CD14-positive monocyte (primary cell): Measurements from ENCODE around the gene BCL2. TPM values are rescaled to one million over a fixed set of nuclear protein-coding genes. Genes with fewer than 3 reads are reported as not detected.

Experiments used
- DNase-seq, 3 donors: peaks; one replicate each; pipeline ENCODE4 v3.0.0-alpha.2; 2011 to 2022
- H2AFZ ChIP-seq: 2 replicates; pipeline ENCODE4 v1.6.0; 2012; ENCODE audit warnings: mild to moderate bottlenecking, low read depth, low read length, inconsistent platforms; ENCODE audit not compliant: insufficient read depth, poor library complexity, severe bottlenecking
- H3K27ac ChIP-seq, 2 donors: 1 replicate in 1 of 2; 2 replicates in 1 of 2; pipeline ENCODE4 v1.5.1; 2012 to 2013; ENCODE audit warnings: low read length in 2 of 2, control low read depth in 1 of 2, inconsistent platforms in 1 of 2, low read depth in 1 of 2, mild to moderate bottlenecking in 1 of 2
- H3K27me3 ChIP-seq, 2 donors: one replicate each; pipeline versions ENCODE4 v1.6.0 to v1.6.1; 2011 to 2013; ENCODE audit warnings: low read length in 2 of 2; ENCODE audit not compliant: control insufficient read depth in 2 of 2, insufficient read depth in 2 of 2
- H3K36me3 ChIP-seq, 2 donors: replicated peaks in 1 of 2; 1 replicate in 1 of 2; 2 replicates in 1 of 2; pipeline versions ENCODE4 v1.5.1 to v1.6.1; 2012 to 2013; ENCODE audit warnings: low read length in 2 of 2, control low read depth in 1 of 2, inconsistent platforms in 1 of 2, mild to moderate bottlenecking in 1 of 2; ENCODE audit not compliant: insufficient read depth in 2 of 2, control insufficient read depth in 1 of 2
- H3K4me1 ChIP-seq, 2 donors: 1 replicate in 1 of 2; 2 replicates in 1 of 2; pipeline versions ENCODE4 v1.5.1 to v1.6.1; 2012 to 2013; ENCODE audit warnings: low read length in 2 of 2, control low read depth in 1 of 2, inconsistent platforms in 1 of 2, mild to moderate bottlenecking in 1 of 2, moderate library complexity in 1 of 2; ENCODE audit not compliant: insufficient read depth in 2 of 2, control insufficient read depth in 1 of 2
- H3K4me2 ChIP-seq: replicated peaks from 2 replicates; pipeline ENCODE3; 2012; ENCODE audit warnings: low read length, moderate library complexity, mild to moderate bottlenecking; ENCODE audit not compliant: poor library complexity, severe bottlenecking; ENCODE audit errors: extremely low read depth
- H3K4me3 ChIP-seq, 3 experiments: fragments of 200-600 bp in 1 of 3; sonication (generic) in 1 of 3; replicated peaks in 1 of 3; 1 replicate in 2 of 3; 2 replicates in 1 of 3; pipeline ENCODE4 v1.5.1; 2011 to 2013; ENCODE audit warnings: low read length in 3 of 3, mild to moderate bottlenecking in 3 of 3, control low read depth in 2 of 3, low read depth in 2 of 3, inconsistent platforms in 1 of 3, moderate library complexity in 1 of 3
- H3K79me2 ChIP-seq: 2 replicates; pipeline ENCODE4 v1.6.0; 2012; ENCODE audit warnings: mild to moderate bottlenecking, control low read depth, inconsistent platforms, low read length, moderate library complexity; ENCODE audit not compliant: insufficient read depth
- H3K9ac ChIP-seq: 2 replicates; pipeline ENCODE4 v1.6.0; 2017; ENCODE audit warnings: low read length, mild to moderate bottlenecking; ENCODE audit not compliant: insufficient read depth, poor library complexity, severe bottlenecking
- H3K9me3 ChIP-seq, 2 donors: replicated peaks in 1 of 2; 1 replicate in 1 of 2; 2 replicates in 1 of 2; pipeline versions ENCODE4 v1.5.1 to v1.6.1; 2012 to 2013; ENCODE audit warnings: low read length in 2 of 2, control low read depth in 1 of 2; ENCODE audit not compliant: control insufficient read depth in 1 of 2, insufficient read depth in 1 of 2
- H4K20me1 ChIP-seq: 2 replicates; pipeline ENCODE4 v1.6.0; 2012; ENCODE audit warnings: mild to moderate bottlenecking, low read length, control low read depth, moderate library complexity; ENCODE audit not compliant: insufficient read depth
- H3K27ac Mint-ChIP-seq, 7 donors: one replicate each; pipeline ENCODE4 v1.8.0; 2020; ENCODE audit warnings: mild to moderate bottlenecking in 7 of 7, mixed read lengths in 7 of 7, moderate library complexity in 6 of 7, inconsistent platforms in 2 of 7
- H3K27me3 Mint-ChIP-seq, 3 donors: one replicate each; pipeline ENCODE4 v1.8.0; 2021 to 2022; ENCODE audit warnings: low read depth in 3 of 3, mild to moderate bottlenecking in 3 of 3, mixed read lengths in 3 of 3, moderate library complexity in 3 of 3, inconsistent platforms in 1 of 3
- H3K36me3 Mint-ChIP-seq, 2 donors: one replicate each; pipeline ENCODE4 v1.8.0; 2020; ENCODE audit warnings: mixed read lengths in 2 of 2, inconsistent platforms in 1 of 2, mild to moderate bottlenecking in 1 of 2
- H3K4me1 Mint-ChIP-seq: one replicate; pipeline ENCODE4 v1.8.0; 2020; ENCODE audit warnings: mild to moderate bottlenecking, mixed read lengths
- H3K4me3 Mint-ChIP-seq, 2 donors: one replicate each; pipeline ENCODE4 v1.8.0; 2020; ENCODE audit warnings: mild to moderate bottlenecking in 2 of 2, mixed read lengths in 2 of 2, moderate library complexity in 1 of 2
- H3K9me3 Mint-ChIP-seq, 7 donors: one replicate each; pipeline ENCODE4 v1.8.0; 2020 to 2022; ENCODE audit warnings: mixed read lengths in 7 of 7, mild to moderate bottlenecking in 6 of 7, moderate library complexity in 6 of 7, inconsistent platforms in 2 of 7
- CTCF ChIP-seq: fragments of 200-600 bp; IDR thresholded peaks from one replicate; pipeline ENCODE4 v1.8.0; 2022; ENCODE audit warnings: antibody characterized with exemption, mild to moderate bottlenecking
- WGBS: methylation state at CpG from one replicate; pipeline ENCODE4 v1.1.5; 2013; ENCODE audit warnings: missing lambda C conversion rate; ENCODE audit not compliant: insufficient coverage; 5-methylcytosine and 5-hydroxymethylcytosine counted together
- intact Hi-C, 2 donors: fragments of 100-400 bp; cut with micrococcal nuclease; formaldehyde crosslinking; loops; one replicate each; pipeline versions ENCODE4 v1.15.0 to v1.15.1; 2023
- polyA plus RNA-seq, 3 donors: library from polyadenylated mRNA; depleted of rRNA in 1 of 3; unstranded in 2 of 3; stranded (reverse) in 1 of 3; fragments of 300-500 nt in 2 of 3; fragments of >200 nt in 1 of 3; fragmentation: Illumina TruSeq in 2 of 3; gene quantifications; 1 replicate in 2 of 3; 2 replicates in 1 of 3; pipeline ENCODE4 v1.2.3, GENCODE V29; 2012 to 2021

BCL2 gene
- polyA plus RNA-seq, 3 donors = 0.58 to 2.5 (median 1.1) TPM

DNA sequence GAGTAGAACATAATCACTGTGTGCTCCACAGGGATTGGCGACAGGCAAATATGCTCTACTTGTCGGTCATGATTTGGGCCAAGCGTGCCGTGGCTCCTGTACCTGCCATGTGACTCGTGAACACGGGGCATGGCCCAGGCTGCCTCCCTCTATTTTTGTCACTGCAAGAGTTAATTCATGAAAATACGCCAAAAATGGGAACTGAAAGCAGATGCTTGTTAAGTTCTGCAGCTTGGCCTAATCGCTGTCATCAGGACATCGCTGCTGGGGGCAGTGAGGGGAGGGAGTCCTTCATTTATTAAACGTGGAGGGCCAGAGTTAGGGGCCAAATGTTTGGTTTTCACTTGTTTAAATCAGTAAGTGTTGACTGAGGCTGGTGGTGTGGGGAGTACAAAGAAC lies 177.8 kb downstream of the BCL2 start:
- Histone ChIP-seq H3K4me1 (peaks cover 46 to 47% of the 10 kb centered on the region in 2 donors), H3K9ac (no peak overlapping the region), H3K36me3 (no peaks in the 10 kb centered on the region), H3K79me2 (peaks cover 5% of the 10 kb centered on the region), H4K20me1 (no peaks in the 10 kb centered on the region), H3K9me3 (no peaks in the 10 kb centered on the region), H3K27ac (no peak overlapping the region), H3K27me3 (no peaks in the 10 kb centered on the region), H3K4me3 (peak overlapping the region in 1 of 3 experiments; percentile 26), H3K4me2 (peak overlapping the region; percentile 60), H2AFZ (peak overlapping the region; percentile 16)
- 13% methylated on average over 9 of the region's 10 CpGs for WGBS
- H3K9me3 Mint-ChIP-seq = no peaks in the 10 kb centered on the region
- intact Hi-C loops = no loop called here
- H3K36me3 Mint-ChIP-seq = peaks cover 0 to 4% of the 10 kb centered on the region in 2 donors
- H3K27me3 Mint-ChIP-seq = peaks cover 0 to 6% (median 0%) of the 10 kb centered on the region in 3 donors
- peaks cover 57% of the 10 kb centered on the region for H3K4me1 Mint-ChIP-seq
- no peak for TF ChIP-seq CTCF
- DNase-seq = peak; percentile 46 to 59 (median 57)
- peak overlapping the region in 6 of 7 donors; percentile 22 to 79 (median 54) for H3K27ac Mint-ChIP-seq
- H3K4me3 Mint-ChIP-seq = peak overlapping the region; percentile 40 to 83

GRCh38 chr18:63140997-63141777 lies 178.4 kb downstream of the BCL2 start:
- DNase-seq = no peak
- peak overlapping the region in 2 of 7 donors; percentile 22 to 66 for H3K27ac Mint-ChIP-seq
- intact Hi-C loops = no loop called here
- Histone ChIP-seq H4K20me1 (no peaks in the 10 kb centered on the region), H3K79me2 (peaks cover 5% of the 10 kb centered on the region), H3K4me1 (peaks cover 46 to 47% of the 10 kb centered on the region in 2 donors), H3K4me2 (peak overlapping the region; percentile 60), H3K9ac (no peak overlapping the region), H3K36me3 (no peaks in the 10 kb centered on the region), H3K9me3 (no peaks in the 10 kb centered on the region), H2AFZ (peak overlapping the region; percentile 16), H3K4me3 (peak overlapping the region in 1 of 3 experiments; percentile 26), H3K27ac (no peak overlapping the region), H3K27me3 (no peaks in the 10 kb centered on the region)
- WGBS = 90% methylated on average over 8 of the region's 13 CpGs
- no peaks in the 10 kb centered on the region for H3K9me3 Mint-ChIP-seq
- peak overlapping the region; percentile 40 to 83 for H3K4me3 Mint-ChIP-seq
- no peak for TF ChIP-seq CTCF
- H3K36me3 Mint-ChIP-seq = peaks cover 0 to 4% of the 10 kb centered on the region in 2 donors
- H3K4me1 Mint-ChIP-seq = peaks cover 57% of the 10 kb centered on the region
- H3K27me3 Mint-ChIP-seq = peaks cover 0 to 6% (median 0%) of the 10 kb centered on the region in 3 donors
